Measurements from ENCODE around the gene TNIK.
"Not testable (repeated sequence)": the region's sequence is repeated elsewhere in the genome, so short reads cannot be mapped to it uniquely, and the experiment has no call there.

The TNIK gene

GRCh38 chr3:171248426-171249111, 211.6 kb downstream of the TNIK start:
- Mint-ChIP-seq H3K27me3 (no peaks in the 10 kb centered on the region), H3K4me3 (no peak overlapping the region), H3K27ac (no peak overlapping the region), H3K4me1 (ENCODE audit: low read depth in 2 of 2) (peaks cover 19 to 22% of the 10 kb centered on the region in 2 donors), H3K9me3 (no peaks in the 10 kb centered on the region), H3K36me3 (ENCODE audit: insufficient read depth) (no peaks in the 10 kb centered on the region)
- DNase-seq = no peak
- ATAC-seq (replicated peaks) = peak; percentile 59

GRCh38 chr3:171245796-171246765, 214.1 kb downstream of the TNIK start:
- Mint-ChIP-seq H3K27ac (no peak overlapping the region), H3K36me3 (ENCODE audit: insufficient read depth) (no peaks in the 10 kb centered on the region), H3K9me3 (no peaks in the 10 kb centered on the region), H3K4me1 (ENCODE audit: low read depth in 2 of 2) (peaks cover 13 to 15% of the 10 kb centered on the region in 2 donors), H3K4me3 (no peak overlapping the region), H3K27me3 (no peaks in the 10 kb centered on the region)
- ATAC-seq (replicated peaks) (no peak), DNase-seq (no peak)

- peaks cover 3 to 7% of the 10 kb centered on the region in 2 donors for H3K4me1 Mint-ChIP-seq (ENCODE audit: low read depth in 2 of 2)
- H3K9me3 Mint-ChIP-seq = no peaks in the 10 kb centered on the region
- ATAC-seq (replicated peaks) (no peak), DNase-seq (no peak)
- H3K4me3 Mint-ChIP-seq = no peak overlapping the region
- H3K36me3 Mint-ChIP-seq (ENCODE audit: insufficient read depth) = no peaks in the 10 kb centered on the region
- no peaks in the 10 kb centered on the region for H3K27me3 Mint-ChIP-seq
- H3K27ac Mint-ChIP-seq = no peak overlapping the region
These were observed 217.3 kb downstream of the TNIK start for GRCh38 chr3:171242951-171243350.

- no peaks in the 10 kb centered on the region for H3K9me3 Mint-ChIP-seq
- H3K4me1 Mint-ChIP-seq (ENCODE audit: low read depth in 2 of 2) = peaks cover 3 to 7% of the 10 kb centered on the region in 2 donors
- H3K36me3 Mint-ChIP-seq (ENCODE audit: insufficient read depth) = no peaks in the 10 kb centered on the region
- DNase-seq (no peak), ATAC-seq (replicated peaks) (no peak)
- H3K4me3 Mint-ChIP-seq = no peak overlapping the region
- no peak overlapping the region for H3K27ac Mint-ChIP-seq
- H3K27me3 Mint-ChIP-seq = no peaks in the 10 kb centered on the region
These were observed 218.0 kb downstream of the TNIK start for GRCh38 chr3:171242170-171242569.

- H3K27me3 Mint-ChIP-seq; H3K36me3 Mint-ChIP-seq (ENCODE audit: insufficient read depth): not testable (repeated sequence)
These were observed 218.6 kb downstream of the TNIK start for GRCh38 chr3:171241655-171242054.

GRCh38 chr3:171240504-171240835, 219.7 kb downstream of the TNIK start:
- DNase-seq = no peak
- Mint-ChIP-seq H3K36me3 (ENCODE audit: insufficient read depth) (no peaks in the 10 kb centered on the region), H3K4me3 (no peak overlapping the region), H3K27ac (no peak overlapping the region), H3K4me1 (ENCODE audit: low read depth in 2 of 2) (peaks cover 8 to 15% of the 10 kb centered on the region in 2 donors), H3K9me3 (no peaks in the 10 kb centered on the region), H3K27me3 (no peaks in the 10 kb centered on the region)
- no peak for ATAC-seq (replicated peaks)

More at GRCh38 chr3:171241655-171242054, 218.6 kb downstream of the TNIK start:
- H3K9me3 Mint-ChIP-seq; H3K27ac Mint-ChIP-seq; DNase-seq; H3K4me3 Mint-ChIP-seq; ATAC-seq (replicated peaks); H3K4me1 Mint-ChIP-seq (ENCODE audit: low read depth in 2 of 2): not testable (repeated sequence)

GRCh38 chr3:171239757-171240503, 220.3 kb downstream of the TNIK start:
- no peaks in the 10 kb centered on the region for H3K9me3 Mint-ChIP-seq
- H3K4me1 Mint-ChIP-seq (ENCODE audit: low read depth in 2 of 2) = peaks cover 8 to 15% of the 10 kb centered on the region in 2 donors
- no peaks in the 10 kb centered on the region for H3K36me3 Mint-ChIP-seq (ENCODE audit: insufficient read depth)
- no peak overlapping the region for H3K27ac Mint-ChIP-seq
- H3K4me3 Mint-ChIP-seq = no peak overlapping the region
- ATAC-seq (replicated peaks) = no peak
- H3K27me3 Mint-ChIP-seq = no peaks in the 10 kb centered on the region
- no peak for DNase-seq

GRCh38 chr3:171237009-171237385, 223.2 kb downstream of the TNIK start:
- Mint-ChIP-seq H3K4me3 (no peak overlapping the region), H3K27me3 (no peaks in the 10 kb centered on the region), H3K27ac (no peak overlapping the region), H3K9me3 (no peaks in the 10 kb centered on the region), H3K4me1 (ENCODE audit: low read depth in 2 of 2) (peaks cover 20 to 27% of the 10 kb centered on the region in 2 donors), H3K36me3 (ENCODE audit: insufficient read depth) (peaks cover 3% of the 10 kb centered on the region)
- no peak for DNase-seq
- ATAC-seq (replicated peaks) = no peak

GRCh38 chr3:171236265-171237008, 223.8 kb downstream of the TNIK start:
- Mint-ChIP-seq H3K27ac (no peak overlapping the region), H3K4me1 (ENCODE audit: low read depth in 2 of 2) (peaks cover 20 to 27% of the 10 kb centered on the region in 2 donors)

GRCh38 chr3:171234298-171235010, 225.8 kb downstream of the TNIK start:
- H3K27ac Mint-ChIP-seq = peak overlapping the region in 1 of 2 donors; percentile 33
- H3K36me3 Mint-ChIP-seq (ENCODE audit: insufficient read depth) = peaks cover 3% of the 10 kb centered on the region
- no peak overlapping the region for H3K4me3 Mint-ChIP-seq
- ATAC-seq (replicated peaks) = no peak
- no peaks in the 10 kb centered on the region for H3K9me3 Mint-ChIP-seq
- peaks cover 22 to 26% of the 10 kb centered on the region in 2 donors for H3K4me1 Mint-ChIP-seq (ENCODE audit: low read depth in 2 of 2)
- no peaks in the 10 kb centered on the region for H3K27me3 Mint-ChIP-seq
- no peak for DNase-seq

More at GRCh38 chr3:171236265-171237008, 223.8 kb downstream of the TNIK start:
- Mint-ChIP-seq H3K27me3 (no peaks in the 10 kb centered on the region), H3K9me3 (no peaks in the 10 kb centered on the region), H3K4me3 (no peak overlapping the region), H3K36me3 (ENCODE audit: insufficient read depth) (peaks cover 3% of the 10 kb centered on the region)
- DNase-seq (no peak), ATAC-seq (replicated peaks) (no peak)

- no peaks in the 10 kb centered on the region for H3K27me3 Mint-ChIP-seq
- H3K4me1 Mint-ChIP-seq (ENCODE audit: low read depth in 2 of 2) = peaks cover 24 to 29% of the 10 kb centered on the region in 2 donors
- H3K9me3 Mint-ChIP-seq = no peaks in the 10 kb centered on the region
- H3K27ac Mint-ChIP-seq = peak overlapping the region in 1 of 2 donors; percentile 23
- no peak for ATAC-seq (replicated peaks)
- no peak overlapping the region for H3K4me3 Mint-ChIP-seq
- no peak for DNase-seq
- peaks cover 3% of the 10 kb centered on the region for H3K36me3 Mint-ChIP-seq (ENCODE audit: insufficient read depth)
These were observed 228.8 kb downstream of the TNIK start for GRCh38 chr3:171231361-171231760.

GRCh38 chr3:171230865-171231264, 229.3 kb downstream of the TNIK start:
- DNase-seq = no peak
- no peak for ATAC-seq (replicated peaks)
- Mint-ChIP-seq H3K4me3 (no peak overlapping the region), H3K9me3 (peaks cover 0 to 2% of the 10 kb centered on the region in 2 donors), H3K27ac (peak overlapping the region in 1 of 2 donors; percentile 23), H3K27me3 (no peaks in the 10 kb centered on the region), H3K36me3 (ENCODE audit: insufficient read depth) (peaks cover 3% of the 10 kb centered on the region), H3K4me1 (ENCODE audit: low read depth in 2 of 2) (peaks cover 19 to 29% of the 10 kb centered on the region in 2 donors)

All from effector memory CD8-positive, alpha-beta T cell (primary cell).